ENCODE data around the gene PHACTR4.

GRCh38 chr1:28343405-28343804 lies 26.1 kb upstream of the PHACTR4 start:
- TF ChIP-seq CTCF (IDR thresholded peaks at IDR 0.05; ENCODE audit: low read depth, low read length) (no peak), MAX (IDR thresholded peaks at IDR 0.05; ENCODE audit: low read depth, low read length) (no peak), POLR2A (IDR thresholded peaks at IDR 0.05; ENCODE audit: extremely low read depth, insufficient read length) (no peak), MYC (IDR thresholded peaks at IDR 0.05; ENCODE audit: low read depth, low read length) (no peak)
